Mesothelial cell of epicardium (in vitro differentiated cells): ENCODE results near the gene ASL. TPM values are rescaled to one million over a fixed set of nuclear protein-coding genes. Genes with fewer than 3 reads are reported as not detected.
"Not testable (repeated sequence)": the region's sequence is repeated elsewhere in the genome, so short reads cannot be mapped to it uniquely, and the experiment has no call there.

Source experiments
- DNase-seq, 2 experiments: peaks; one replicate each; pipeline ENCODE4 v3.0.0; 2021; ENCODE audit warnings: low spot score in 2 of 2; ENCODE audit not compliant: unreplicated experiment in 2 of 2
- H3K27ac Mint-ChIP-seq: 2 replicates; pipeline ENCODE4 v1.8.0; 2021; ENCODE audit warnings: mixed read lengths
- H3K27me3 Mint-ChIP-seq: 2 replicates; pipeline ENCODE4 v1.8.0; 2021; ENCODE audit warnings: low read depth, mixed read lengths
- H3K36me3 Mint-ChIP-seq: 2 replicates; pipeline ENCODE4 v1.8.0; 2021; ENCODE audit warnings: mixed read lengths
- H3K4me1 Mint-ChIP-seq: 2 replicates; pipeline ENCODE4 v1.8.0; 2021; ENCODE audit warnings: mixed read lengths
- H3K4me3 Mint-ChIP-seq: 2 replicates; pipeline ENCODE4 v1.8.0; 2021; ENCODE audit warnings: mild to moderate bottlenecking, moderate library complexity, mixed read lengths
- H3K9me3 Mint-ChIP-seq: 2 replicates; pipeline ENCODE4 v1.8.0; 2021; ENCODE audit warnings: mixed read lengths
- CTCF ChIP-seq: fragments of 200-600 bp; sonication (generic); IDR thresholded peaks from one replicate; pipeline ENCODE4 v1.5.0; 2021; ENCODE audit warnings: antibody characterized with exemption; ENCODE audit not compliant: unreplicated experiment
- total RNA-seq: library from RNA; stranded (reverse); gene quantifications from 3 replicates; pipeline ENCODE4 v1.2.1, GENCODE V29; 2021

The ASL gene
- total RNA-seq, 1 donor from 2014 or later, result 11.3 TPM

DNA sequence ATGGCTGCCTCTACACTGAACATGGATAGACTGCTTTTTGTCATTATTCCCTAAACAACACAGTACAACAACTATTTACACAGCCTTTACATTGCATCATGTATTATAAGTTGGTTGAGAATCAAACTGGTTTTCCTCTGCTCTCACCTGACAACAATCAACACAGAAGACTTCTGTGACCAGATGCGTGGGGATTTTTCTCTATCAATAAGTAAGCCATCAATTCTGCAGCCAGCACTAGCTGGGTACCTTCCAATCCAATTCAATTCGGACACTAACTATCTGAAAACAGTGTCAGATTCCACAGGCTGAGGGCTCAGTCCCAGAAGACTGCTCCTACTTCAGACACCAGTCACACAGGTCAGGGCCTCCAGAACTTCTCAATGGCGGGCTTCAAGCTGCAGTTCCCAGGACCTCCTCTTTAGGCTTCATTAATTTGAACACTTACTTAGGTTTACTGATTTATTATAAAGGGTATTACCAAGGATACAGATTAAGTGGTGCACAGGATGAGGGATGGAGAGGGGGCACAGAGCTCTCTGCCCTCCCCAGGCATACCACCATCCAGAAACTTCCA, 36.4 kb upstream of the ASL start:
- Mint-ChIP-seq H3K4me3 (no peak overlapping the region), H3K9me3 (no peaks in the 10 kb centered on the region), H3K4me1 (no peaks in the 10 kb centered on the region), H3K27me3 (peaks cover 6% of the 10 kb centered on the region), H3K27ac (no peak overlapping the region), H3K36me3 (no peaks in the 10 kb centered on the region)
- DNase-seq, result no peak
- no peak for TF ChIP-seq CTCF

GRCh38 chr7:66043681-66044497, 31.7 kb upstream of the ASL start:
- Mint-ChIP-seq H3K36me3 (no peaks in the 10 kb centered on the region), H3K4me1 (no peaks in the 10 kb centered on the region), H3K4me3 (no peak overlapping the region), H3K27ac (no peak overlapping the region), H3K27me3 (peaks cover 6% of the 10 kb centered on the region), H3K9me3 (no peaks in the 10 kb centered on the region)
- DNase-seq, result no peak
- TF ChIP-seq CTCF, result no peak

DNA sequence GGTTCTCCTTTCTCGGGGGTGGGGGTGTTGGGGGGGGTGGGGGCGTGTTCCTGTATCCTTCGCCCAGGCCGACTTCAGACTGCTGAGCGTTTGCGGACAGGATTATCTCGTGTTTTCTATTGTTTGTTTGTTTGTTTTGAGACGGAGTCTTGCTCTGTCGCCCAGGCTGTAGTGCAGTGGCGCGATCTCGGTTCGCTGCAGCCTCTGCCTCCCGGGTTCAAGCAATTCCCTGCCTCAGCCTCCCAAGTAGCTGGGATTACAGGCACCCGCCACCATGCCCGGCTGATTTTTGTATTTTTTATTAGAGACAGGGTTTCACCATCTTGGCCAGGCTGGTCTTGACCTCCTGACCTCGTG, 31.1 kb upstream of the ASL start:
- not testable (repeated sequence) for H3K27me3 Mint-ChIP-seq, H3K4me3 Mint-ChIP-seq, DNase-seq, H3K9me3 Mint-ChIP-seq, H3K4me1 Mint-ChIP-seq, H3K36me3 Mint-ChIP-seq, H3K27ac Mint-ChIP-seq

- no peak for TF ChIP-seq CTCF
- Mint-ChIP-seq H3K27ac (no peak overlapping the region), H3K9me3 (no peaks in the 10 kb centered on the region), H3K27me3 (no peaks in the 10 kb centered on the region), H3K4me3 (no peak overlapping the region), H3K36me3 (no peaks in the 10 kb centered on the region), H3K4me1 (peaks cover 5% of the 10 kb centered on the region)
- no peak for DNase-seq
Observed at GRCh38 chr7:66047426-66047825, 28.2 kb upstream of the ASL start.

DNA sequence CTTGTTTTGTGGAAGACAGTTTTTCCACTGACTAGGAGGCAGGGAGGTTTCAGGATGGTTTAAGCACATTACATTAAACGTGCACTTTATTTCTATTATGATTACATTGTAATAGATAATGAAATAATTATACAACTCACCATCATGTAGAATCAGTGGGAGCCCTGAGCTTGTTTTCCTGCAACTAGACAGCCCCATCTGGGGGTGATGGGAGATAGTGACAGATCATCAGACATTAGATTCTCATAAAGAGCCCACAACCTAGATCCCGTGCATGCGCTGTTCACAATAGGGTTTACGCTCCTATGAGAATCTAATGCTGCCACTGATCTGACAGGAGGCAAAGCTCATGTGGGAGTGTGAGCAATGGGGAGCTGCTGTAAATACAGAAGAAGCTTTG, 25.7 kb upstream of the ASL start:
- not testable (repeated sequence) for H3K36me3 Mint-ChIP-seq, H3K27me3 Mint-ChIP-seq, H3K4me1 Mint-ChIP-seq, DNase-seq, H3K9me3 Mint-ChIP-seq, H3K27ac Mint-ChIP-seq, H3K4me3 Mint-ChIP-seq

DNA sequence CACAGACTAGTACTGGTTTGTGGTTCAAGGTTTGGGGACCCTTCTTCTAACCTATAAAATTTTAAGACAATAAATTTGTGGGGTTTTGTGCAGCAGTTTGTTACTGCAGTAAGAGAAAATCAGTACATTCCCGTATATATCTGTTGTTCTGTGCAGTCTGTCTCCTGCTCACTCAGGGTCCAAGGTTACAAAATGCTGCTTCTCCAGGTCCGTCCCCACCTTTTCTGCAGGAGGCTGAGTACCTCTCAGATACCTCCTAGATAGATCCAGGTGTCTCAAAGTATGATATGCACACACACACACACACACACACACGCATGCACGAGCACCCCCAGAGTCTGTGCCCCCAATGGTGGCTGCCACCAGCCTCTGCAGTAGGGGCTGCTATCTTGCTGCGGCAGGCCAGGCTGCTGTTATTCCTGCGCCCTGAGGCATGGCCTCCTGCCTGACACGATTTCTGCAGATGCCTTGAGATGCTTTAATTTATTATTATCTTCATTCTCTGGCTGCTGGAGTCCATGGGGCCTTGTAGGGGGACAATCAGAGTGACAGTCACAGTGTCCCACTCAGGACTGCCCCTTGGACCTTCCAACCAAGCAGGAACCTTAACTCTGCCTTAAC, 25.2 kb upstream of the ASL start:
- peak overlapping the region; percentile 34 for H3K27ac Mint-ChIP-seq
- no peak for DNase-seq
- TF ChIP-seq CTCF, result no peak

More for the DNA sequence above, 25.2 kb upstream of the ASL start:
- H3K36me3 Mint-ChIP-seq, result no peaks in the 10 kb centered on the region
- no peak overlapping the region for H3K4me3 Mint-ChIP-seq
- no peaks in the 10 kb centered on the region for H3K27me3 Mint-ChIP-seq
- peaks cover 5% of the 10 kb centered on the region for H3K4me1 Mint-ChIP-seq
- no peaks in the 10 kb centered on the region for H3K9me3 Mint-ChIP-seq
